ENCODE results near the gene PTPRB.

DNA sequence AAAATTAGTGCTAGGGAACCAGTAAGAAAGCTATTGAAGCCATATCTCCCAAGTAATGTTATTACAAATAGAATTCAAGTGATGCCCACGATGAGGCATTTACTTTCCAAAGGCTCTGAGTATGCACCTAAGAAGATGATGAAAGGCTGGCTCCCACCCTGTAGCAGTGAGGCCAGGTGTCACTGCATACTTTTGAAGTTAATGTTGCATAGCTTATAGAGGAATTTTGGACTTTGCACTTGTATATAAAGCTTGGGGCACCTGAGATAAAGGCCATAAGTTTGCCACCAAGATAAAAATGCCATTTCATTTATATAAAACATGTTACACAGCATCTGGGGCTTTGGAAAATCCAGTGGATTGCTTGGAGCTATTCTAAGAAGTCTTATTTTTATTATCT lies 96.2 kb downstream of the PTPRB start:
- TF ChIP-seq, protein P1, sequence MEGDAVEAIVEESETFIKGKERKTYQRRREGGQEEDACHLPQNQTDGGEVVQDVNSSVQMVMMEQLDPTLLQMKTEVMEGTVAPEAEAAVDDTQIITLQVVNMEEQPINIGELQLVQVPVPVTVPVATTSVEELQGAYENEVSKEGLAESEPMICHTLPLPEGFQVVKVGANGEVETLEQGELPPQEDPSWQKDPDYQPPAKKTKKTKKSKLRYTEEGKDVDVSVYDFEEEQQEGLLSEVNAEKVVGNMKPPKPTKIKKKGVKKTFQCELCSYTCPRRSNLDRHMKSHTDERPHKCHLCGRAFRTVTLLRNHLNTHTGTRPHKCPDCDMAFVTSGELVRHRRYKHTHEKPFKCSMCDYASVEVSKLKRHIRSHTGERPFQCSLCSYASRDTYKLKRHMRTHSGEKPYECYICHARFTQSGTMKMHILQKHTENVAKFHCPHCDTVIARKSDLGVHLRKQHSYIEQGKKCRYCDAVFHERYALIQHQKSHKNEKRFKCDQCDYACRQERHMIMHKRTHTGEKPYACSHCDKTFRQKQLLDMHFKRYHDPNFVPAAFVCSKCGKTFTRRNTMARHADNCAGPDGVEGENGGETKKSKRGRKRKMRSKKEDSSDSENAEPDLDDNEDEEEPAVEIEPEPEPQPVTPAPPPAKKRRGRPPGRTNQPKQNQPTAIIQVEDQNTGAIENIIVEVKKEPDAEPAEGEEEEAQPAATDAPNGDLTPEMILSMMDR (IDR thresholded peaks at IDR 0.05), result no peak
- no peak for TF ChIP-seq POLR2A (IDR thresholded peaks at IDR 0.05)
